Medulla oblongata (tissue), 1 donor: ENCODE data around the gene DRD2.

ENCODE experiments used
- DNase-seq: peaks from one replicate; pipeline ENCODE4 v3.0.0-alpha.2; 2015; ENCODE audit errors: extremely low spot score

Gene DRD2

DNA sequence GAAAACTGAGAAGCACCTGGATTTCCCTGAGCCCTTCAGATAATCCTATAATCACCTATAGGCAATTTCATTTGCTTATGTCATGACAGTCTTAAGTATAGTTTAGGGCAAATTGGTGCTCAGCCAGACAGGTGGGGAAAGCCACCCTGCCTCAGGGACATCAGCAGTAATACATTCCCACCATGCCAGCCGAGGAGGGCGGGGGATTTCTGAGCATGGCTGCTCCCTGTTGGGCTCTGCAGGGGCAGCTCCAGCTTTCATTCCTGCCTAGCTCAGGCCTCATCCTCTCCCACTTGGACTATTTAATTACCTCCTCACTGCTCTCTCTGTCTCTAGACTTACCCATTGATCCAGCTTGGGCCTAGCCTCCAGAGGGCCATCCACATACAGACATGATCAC lies 9.0 kb upstream of the DRD2 start:
- DNase-seq, result no peak

DNA sequence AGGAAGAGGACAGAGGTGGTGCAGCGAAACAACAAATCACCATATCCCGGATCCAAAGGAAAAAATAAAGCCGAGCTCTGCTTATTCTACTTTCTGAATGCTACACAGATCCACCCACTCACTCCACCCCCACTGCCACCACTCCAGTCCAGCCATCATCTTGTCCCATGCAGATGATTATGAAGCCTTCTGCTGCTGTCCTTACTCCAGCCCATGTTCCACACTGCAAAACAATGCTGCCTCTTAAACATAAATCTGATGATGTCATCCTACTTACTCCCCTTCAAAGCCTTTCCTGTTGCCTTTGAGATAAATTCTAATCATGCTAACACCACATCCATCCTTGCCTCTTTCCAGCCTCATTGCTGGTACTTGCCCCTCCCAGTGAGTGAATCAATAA lies 6.5 kb upstream of the DRD2 start:
- DNase-seq, result no peak

DNA sequence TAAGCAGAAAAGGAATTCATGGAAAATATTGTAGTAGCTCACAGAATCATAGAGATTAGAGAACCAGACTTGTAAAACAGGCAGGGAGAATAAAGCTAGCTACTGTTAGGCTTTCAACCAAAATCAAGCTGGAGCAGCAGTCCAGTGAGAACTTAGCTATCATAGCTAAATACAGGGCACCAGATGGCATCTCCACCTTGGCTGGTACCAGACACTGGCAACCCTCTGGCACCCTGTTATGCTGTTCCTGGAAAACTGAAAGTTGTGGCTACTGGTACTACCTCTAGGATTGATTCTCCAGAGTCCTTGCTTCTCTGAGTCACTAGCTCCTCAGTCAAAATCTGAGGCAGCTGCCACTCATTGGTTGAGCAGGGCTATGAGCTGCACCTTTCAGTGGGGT lies 6.0 kb upstream of the DRD2 start:
- no peak for DNase-seq

DNA sequence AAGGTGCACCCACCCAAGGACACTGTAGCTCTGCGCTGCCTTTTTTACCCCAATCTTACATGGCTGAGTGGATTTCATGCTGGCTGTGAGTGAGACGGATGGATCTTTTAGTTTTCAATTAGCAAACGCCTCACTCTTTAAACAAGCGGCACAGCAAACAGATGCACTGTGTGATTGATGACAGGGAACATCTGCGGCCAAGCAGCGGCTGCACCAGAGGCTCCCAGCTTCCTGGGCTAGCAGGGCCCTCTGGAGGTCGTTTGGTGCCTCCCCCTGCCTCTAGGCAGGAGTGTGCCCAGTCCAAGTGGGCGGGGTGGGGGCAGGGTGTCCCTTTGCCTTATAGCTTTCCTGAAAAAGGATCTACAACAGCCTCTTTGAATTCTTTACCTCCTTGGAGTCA lies 2.1 kb upstream of the DRD2 start:
- DNase-seq, result no peak

DNA sequence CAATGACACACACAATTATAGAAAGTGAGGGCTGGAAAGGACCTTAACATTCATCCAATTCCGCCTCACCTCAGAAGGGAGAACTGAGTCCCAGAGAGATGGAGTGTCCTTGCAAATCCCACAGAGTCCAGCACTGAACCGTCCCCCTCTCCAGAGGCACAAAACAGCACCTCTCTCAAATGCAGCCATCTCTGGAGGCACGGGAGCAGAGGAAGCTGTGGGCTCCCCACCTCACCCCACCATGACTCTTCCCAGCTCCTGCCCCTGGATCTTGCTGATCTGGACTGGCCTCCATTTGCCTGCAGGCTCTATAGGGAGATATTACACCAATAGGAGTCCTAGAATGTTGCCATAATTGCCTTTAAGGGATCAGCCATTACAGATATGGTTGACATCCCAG lies 1.4 kb upstream of the DRD2 start:
- no peak for DNase-seq

DNA sequence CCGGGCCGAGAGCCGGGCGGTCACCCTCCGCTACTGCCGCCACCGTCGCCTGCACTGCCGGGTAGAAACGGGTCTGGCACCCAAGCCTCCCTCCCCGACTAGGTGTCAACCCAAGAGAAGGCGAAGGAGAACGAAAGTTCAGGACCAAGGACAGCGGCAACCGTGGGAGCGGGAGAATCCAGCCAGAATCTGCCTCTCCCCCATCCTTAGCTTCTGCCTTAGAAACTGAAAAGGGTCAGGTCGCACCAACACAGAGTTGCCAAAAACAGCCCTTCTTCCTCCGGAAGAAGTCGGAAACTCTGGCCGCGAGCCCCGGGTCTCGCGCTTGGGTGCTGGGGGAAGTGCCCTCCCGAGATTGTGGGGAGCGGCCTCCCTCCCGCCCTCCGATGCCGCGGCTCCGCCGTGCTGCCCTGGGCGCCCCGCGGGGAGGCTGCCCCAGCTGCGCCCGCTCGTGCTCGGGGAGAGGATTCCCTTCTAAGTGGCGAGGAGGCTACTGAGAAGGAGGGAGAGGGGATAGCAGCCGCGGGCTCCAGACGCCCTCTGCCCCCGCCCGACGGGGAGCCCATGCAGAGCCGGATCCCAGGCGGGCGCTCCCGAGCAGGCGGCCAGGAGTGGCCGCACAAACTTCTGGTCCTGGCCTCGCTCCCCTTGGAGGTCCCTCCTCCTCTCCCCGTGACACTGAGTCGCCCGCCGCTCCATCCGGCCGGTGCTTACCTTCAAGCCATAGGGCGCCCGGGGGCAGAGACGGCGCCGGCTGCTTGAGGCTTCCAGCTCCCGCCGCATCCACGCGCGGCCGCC lies 637 bp downstream of the DRD2 start:
- peak; percentile 73 for DNase-seq

DNA sequence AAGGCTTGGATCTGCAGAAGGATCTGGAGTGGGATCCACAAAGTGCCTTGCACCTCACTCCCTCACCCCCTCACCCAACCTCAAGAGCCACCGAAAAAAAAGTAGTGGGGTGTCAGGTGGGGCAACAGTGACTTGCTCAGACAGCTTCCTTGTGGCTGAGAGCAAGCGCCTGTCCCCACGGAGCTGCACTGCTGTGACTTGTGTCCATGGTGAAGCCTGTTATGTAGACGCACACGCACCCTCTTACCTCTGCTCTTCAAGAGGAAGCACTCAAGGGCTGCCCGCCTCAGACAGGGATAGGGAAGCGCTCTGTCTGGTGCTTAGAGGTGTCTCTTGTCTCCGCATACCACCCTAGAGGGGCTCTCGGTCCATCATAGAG lies 1.2 kb downstream of the DRD2 start:
- no peak for DNase-seq

DNA sequence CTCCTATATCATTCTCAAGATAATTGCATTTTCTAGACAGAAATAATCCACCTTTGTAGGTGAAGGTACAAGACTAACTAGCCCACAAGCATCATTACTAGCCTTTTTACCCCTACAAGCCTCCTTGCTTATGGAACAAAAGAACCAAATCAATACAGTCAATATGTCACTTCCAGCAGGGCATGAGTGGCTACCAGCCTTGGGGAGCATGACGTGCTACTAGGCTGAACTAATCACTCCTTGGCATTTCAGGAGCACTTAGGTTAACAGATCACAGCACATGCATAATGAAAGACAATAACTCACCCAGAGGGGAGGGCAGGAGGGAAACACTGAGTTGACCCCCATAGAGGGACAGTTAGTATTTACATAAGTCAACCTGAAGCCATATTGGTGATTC lies 2.7 kb downstream of the DRD2 start:
- no peak for DNase-seq

DNA sequence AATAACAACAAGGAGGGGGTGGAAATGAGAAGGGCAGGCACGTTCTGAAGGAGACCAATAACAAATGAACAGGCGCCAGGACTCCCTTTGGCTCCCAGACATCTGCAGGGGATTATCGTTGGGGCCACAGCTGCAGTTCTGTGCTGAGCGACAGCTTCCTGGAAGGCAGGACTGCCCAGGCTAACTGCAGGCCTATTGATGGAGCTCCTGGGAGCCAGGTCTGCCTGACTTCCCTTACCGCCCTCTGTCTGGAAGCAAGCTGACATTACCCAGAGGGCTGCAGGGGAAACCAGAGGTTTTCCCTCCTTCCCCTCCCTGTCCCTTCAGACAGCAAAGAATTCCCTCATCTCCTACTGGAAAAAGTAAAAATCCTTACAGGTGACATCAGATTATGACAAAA lies 5.0 kb downstream of the DRD2 start:
- no peak for DNase-seq

DNA sequence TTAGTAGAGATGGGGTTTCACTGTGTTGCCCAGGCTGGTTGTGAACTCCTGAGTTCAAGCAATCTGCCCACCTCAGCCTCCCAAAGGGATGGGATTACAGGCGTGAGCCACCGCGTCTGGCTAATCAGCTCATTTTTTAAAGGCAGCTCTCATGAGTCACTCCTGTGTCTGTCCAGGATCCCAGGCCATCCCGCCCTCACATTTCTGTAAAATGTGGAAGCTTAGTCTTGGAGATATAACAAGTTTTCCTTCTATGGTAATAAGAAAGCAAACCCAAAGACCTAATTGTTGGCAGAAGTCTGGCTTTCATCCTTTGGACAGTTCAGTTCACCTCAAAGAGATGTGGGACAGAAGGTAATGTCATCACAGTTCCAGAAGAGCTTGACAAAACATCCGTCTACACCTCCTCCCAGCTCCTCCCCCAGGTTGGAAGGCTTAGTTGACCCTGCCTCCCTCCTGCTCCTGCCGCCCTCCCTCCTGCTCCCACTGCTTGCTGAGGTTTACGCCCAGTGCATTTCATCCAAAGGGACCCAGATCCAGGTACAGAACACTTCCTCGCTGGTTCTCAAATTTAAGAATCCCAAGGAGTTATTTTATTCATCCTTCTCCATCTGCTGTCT lies 6.4 kb downstream of the DRD2 start:
- no peak for DNase-seq

DNA sequence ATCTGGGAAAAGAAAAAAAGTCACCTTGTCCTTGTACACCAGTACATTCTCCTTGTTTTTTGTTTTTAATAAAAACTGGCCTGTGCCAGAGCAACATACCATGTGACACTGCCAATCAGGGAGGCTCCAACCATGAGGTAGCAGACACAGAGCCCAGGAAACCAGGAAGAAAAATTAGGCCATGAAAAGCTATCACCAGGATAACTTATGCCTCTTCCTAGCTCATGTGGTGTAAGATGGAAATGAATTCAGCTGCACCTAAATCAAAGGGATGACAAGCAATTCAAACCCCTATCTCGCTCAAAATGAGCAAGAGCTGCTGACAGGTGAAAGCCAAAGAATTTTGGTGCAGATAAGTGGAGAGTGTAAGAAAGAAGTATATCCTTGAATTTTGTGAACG lies 7.7 kb downstream of the DRD2 start:
- DNase-seq, result no peak

DNA sequence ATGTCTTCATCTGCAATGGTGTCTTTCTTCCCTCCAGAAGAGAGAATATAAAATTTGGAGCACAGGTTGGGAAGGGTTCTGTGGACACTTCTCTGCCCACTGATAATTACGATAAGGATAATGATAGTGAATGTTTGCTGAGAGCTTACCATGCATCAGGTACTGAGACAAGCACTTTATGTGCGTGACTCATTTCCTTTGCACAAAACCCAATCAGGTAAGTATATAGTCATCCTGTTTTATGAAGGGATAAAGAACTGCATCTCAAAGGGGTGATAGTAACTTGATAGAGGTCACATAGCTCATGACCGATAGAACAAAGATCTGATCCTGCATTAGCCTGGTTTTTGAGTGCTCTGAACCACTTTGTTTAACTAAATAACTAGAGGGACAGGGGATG lies 9.4 kb downstream of the DRD2 start:
- no peak for DNase-seq

DNA sequence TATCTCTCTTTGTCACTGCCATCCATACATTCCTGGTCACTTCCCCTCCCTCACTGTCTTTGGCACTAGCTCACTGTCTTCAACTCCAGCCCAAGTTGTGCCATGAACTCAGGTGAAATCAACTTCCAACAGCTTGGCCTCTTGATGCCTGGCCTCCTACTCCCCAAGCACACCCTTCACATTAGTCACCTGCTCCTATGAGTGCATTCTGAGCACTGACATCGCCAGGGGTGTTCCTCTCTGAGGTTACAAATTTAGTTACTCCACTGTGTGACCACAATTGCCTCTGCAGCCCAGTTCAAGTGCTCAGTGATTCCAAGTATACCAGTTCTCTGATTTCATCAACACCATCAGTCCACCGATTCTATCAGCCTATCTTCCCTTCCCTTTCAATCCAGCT lies 10.8 kb downstream of the DRD2 start:
- DNase-seq, result no peak

DNA sequence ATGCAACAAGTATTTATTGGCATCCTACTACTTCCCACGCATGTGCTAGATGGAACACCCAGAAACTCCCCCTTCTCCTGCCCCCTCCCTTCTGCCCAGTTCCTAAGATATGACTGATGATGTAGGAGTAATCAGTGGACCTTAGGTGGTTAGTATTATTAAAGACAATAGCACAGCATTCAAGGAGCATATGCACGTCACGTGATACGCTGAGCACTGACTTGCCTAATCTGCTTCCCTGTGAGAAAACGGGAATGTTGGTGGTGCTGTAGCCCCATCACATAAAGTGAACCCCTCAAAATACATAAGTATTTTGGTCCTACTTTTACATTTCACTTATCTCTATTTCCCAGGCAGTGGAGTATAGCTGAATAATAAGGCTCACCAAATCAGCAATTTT lies 12.4 kb downstream of the DRD2 start:
- DNase-seq, result no peak

DNA sequence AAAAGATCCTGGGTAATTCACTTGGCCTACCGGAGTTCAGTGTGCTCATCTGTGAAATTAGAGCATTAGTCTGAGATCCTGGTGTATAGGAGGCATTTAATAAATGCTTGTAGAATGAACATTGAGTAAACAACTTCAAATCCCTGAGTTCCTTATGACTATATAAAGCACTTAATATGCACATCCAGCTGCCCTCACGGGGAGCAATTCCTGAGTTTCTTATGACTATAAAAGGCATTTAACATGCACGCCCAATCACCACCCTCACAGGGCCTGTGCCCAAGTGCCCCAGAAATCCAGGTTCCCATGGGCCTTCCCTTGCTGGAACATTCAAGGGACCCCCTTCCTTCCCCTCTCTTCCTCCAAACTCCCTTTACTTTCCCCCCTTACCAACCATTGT lies 13.6 kb downstream of the DRD2 start:
- DNase-seq, result no peak

DNA sequence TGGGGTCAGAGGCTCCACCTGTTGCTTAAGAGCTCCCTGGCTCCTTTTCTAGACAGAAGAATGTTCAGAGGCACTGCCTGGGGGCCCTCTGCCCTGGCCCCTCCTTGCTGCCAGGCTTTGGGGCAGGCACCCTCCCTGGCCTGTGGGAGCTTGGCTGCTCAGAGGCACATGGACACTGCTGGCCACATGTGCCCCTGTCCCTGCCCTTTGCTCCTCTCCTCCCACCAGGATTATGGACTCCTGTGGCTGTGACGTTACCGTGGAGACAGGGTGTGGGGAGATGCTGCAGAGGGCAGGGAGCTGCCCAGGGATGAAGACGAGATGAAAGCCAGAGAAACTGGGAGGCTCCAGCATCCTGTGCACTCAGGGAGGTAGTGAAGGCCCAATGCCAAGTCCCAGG lies 14.7 kb downstream of the DRD2 start:
- no peak for DNase-seq

DNA sequence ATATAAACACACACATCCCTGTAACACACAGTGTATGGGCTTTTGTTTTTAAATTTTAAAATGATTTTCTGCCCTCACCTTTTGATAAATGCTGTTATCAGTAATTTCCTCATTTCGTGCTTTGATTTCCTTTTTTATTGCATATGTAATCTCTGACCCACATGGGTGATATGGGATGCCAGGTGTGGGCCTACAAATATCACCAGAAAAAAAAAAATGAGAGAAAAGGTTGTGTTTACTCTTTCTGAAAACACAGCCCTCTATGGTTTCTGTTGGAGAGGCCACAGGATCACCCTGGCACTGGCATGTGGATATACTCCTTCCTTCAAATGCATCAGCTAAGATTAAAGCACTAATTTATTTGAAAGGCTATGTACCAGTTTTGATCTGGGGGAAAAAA lies 17.0 kb downstream of the DRD2 start:
- no peak for DNase-seq

DNA sequence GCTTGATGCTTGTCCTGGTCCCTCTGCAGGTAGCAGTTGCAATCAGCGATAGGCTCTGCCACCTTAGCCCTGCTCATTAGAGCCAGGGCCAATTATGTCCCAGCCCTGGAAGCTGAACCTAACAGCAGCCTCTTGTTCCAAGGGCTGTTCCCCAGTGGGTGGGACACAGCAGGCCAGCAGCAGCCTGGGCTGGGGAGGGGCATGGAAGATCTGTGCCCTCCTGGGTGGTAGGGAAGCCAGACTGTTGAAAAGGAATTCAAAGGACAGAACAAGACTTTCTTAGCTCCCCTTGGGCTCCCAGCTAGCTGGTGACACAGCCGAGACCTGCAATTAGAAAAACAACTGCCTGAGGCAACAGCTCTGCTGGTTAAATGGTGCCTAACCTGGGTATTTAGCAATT lies 17.4 kb downstream of the DRD2 start:
- DNase-seq, result no peak

DNA sequence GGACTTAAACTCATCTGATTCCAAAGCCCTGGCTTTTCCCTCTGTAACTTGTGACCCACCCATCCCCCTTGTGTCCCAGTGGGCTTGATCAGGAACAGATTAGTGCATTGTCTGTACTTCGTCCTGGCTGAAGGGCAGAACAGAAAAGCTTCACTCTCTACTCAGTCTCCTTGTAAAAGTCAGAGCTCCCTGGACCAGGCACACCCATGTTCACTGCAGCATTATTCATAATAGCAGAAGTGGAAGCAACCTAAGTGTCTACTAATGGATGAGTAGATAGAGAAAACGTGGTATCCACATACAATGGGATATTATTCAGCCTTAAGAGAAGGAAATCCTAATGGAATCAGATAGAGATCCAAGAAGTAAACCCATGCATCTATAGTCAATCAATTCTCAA lies 20.7 kb downstream of the DRD2 start:
- DNase-seq, result no peak

DNA sequence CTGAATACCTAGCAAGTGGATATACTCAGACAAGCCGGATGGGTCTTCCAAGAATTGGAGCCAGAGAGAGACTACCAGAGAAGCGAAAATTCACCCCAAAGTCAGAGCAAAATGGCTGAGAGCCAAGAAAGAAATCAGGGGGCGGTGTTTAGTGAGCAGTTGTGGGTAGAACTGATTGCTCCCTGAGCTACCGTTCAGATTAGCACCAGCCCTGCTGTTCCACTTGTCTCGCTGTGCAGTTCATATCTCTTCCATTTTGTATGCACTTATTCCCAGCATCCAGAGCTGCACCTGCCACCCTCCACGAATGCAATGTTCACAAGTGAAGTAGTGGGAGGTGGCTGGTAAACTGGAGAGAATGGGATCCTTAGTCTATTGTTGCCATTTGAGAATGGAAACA lies 25.5 kb downstream of the DRD2 start:
- no peak for DNase-seq

DNA sequence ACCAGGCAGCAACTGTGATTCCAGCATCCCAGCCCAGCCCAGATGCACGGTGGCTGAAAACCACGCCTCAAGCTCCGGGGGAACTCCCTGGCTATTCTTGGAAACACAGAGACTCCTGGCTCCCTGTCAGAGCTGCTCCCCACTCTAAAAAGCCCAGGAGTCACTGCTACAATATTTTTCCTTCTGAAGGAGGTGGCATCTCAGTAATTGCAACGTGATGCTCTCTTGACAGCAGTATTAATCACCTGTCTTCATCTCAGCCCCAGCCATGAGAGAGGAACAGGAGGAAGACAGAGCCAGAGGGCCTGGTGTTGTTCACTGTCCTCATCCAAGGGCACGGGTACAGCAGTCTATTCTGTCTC lies 26.9 kb downstream of the DRD2 start:
- no peak for DNase-seq

DNA sequence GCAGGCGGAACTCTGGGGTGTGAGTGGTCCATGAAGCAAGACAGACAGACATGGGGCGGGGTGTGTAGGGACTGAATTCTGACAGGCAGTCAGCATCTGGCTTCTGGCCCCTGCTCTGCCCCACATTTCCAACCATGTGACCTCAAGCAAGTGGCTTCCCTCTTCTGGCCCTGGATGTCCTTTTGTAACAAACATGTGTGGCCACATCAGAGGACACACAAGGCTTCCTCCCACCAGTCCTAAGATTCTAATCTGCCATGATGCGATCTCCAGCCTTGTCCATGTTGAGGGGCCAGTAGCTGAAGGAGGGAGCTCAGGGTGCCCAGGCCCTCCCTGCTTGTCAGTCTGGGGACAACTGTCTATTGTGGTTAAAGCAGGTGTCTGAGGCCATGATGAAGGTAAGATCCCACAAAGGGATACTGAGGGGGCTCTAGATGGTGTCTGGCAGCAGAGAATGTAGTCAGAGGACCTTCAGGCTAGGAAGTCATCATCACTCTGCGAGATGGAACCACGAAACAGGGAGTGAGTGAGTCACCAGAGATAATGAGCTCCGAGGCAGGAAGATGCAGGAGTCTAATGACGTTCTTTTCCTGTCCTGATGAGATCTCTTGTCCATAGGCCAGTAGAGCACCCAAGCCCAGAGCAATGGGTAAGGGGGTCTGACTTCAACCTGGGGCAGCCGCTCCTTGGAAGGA lies 27.4 kb downstream of the DRD2 start:
- DNase-seq, result no peak

DNA sequence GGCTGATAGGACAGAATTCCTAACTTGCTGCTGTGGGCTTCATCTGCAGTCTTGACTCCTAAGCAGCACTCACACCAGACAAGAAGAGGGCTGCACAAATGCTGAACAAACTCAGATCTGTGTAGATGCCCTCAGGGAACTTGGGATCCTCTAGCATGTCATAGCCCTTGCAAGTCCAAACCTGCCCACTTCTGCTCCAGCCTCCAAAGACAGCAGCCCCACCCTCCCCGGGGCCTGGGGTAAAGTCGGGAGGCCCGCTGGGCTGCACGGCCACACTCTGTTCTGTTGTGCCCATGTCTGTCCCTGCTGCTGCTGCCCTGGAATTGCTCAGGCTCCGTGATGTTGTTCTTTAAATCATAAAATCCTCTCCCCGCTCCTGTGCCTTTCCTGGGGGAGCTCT lies 28.3 kb downstream of the DRD2 start:
- no peak for DNase-seq
